GM10847 (cell line): Measurements from ENCODE around the gene SLC6A15.

Experiments used
- POLR2A ChIP-seq: IDR thresholded peaks from 2 replicates; pipeline ENCODE4 v1.6.1; 2011; ENCODE audit not compliant: insufficient read length; ENCODE audit errors: extremely low read depth

The SLC6A15 gene

DNA sequence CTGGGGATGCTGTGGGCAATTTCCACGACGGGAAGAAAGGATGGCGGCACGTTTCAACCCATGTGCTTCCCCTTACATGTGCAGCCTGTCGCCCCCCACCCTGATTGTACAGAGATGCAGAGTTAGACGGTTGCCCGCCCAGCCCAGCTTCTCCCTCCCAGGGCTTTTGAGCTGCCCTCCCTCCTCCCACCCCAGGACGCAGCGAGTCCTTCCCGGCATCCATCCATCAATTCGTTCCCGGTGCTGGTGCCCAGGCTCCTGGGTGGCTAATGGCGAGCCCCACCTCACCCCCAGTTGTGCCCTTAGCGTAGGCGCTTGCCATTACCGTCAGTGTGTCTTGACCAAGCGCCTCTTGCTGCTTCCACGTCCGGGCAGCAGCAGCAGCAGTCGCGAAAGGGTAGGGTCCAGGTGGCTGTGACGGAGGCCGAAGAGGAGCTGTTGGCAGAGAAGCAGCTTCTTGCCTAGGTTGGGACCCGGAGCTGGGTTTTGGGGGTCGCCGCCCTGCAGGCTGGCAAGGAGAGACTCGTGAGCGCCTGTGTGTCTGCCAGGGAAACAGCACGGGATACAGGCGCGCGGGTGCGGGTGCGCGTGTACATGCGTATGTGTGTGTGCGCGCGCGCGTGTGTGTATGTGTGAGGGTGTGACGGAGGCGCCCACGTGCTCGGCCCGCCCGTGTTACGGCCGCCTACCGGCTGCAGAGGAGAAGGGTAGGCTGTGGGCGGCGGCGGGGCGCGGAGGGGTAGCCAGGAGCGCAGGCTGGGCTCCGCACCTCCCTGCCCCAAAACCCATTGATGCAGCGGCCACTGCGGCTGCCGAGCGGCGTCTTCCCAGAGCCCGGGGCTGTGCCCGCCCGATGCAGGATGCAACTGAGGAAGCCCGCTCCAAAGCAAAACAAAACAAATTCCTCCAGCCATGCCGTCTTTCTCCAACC lies at the start of gene SLC6A15:
Gene SLC6A15 (minus strand): TSS at position 602 of the 931 bp plus-strand sequence. CDS start 20,679 bp downstream, outside the sequence.
- TF ChIP-seq POLR2A = no peak

DNA sequence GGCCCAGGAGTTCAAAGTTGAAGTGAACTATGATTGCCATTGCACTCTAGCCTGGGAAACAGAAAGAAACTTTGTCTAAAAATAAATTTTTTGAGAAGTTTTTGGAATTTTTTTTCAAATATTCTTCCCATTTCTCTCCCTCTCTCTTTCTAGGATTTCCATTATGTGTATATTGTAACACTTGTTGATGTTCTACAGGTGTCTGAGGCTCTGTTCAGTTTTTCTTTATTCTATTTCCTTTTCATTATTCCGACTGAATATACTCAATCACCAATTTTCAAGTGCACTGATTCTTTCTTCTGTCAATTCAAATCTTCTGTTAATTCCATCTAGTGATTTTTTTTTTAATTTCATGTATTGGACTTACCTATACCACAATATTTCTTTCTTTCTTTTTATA lies 48.3 kb upstream of the SLC6A15 start:
- no peak for TF ChIP-seq POLR2A

DNA sequence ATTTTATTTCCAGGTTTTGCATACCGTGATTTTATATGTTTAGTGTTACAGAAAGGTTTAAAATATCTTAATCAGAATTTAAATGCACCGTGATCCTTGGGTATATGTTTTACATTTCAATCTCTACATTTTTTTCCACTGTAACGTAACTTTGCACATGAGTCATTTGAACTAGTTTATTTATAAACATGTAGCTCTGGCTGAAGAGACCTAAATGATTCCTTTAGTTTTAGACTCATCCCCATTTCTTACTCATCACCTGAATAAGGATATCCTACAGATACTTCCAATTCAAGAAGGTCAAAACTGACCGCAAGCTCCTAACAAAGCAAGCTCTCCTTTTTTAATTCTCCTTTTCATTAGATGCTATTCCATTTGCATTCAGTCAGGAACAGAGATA lies 42.7 kb upstream of the SLC6A15 start:
- TF ChIP-seq POLR2A = no peak

DNA sequence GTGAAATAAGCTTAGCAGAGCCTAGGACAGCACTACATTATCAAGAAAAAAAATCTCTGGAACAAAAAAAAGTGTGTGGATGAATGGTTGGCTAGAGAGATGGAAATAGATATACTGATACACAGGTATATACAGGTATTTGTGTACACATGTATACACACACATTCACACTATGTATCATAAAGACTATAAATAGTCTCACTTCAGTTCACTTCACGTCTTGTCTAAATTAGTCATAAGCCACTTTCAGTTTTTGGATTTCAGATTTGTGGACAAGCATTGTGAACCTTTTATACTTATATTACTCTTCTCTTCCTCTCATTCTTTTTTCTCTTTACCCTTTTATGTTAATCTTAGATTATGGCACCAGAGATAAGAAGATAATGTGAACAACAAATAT lies 41.8 kb upstream of the SLC6A15 start:
- no peak for TF ChIP-seq POLR2A

GRCh38 chr12:84950971-84951546 lies 38.5 kb upstream of the SLC6A15 start:
- TF ChIP-seq POLR2A = no peak

DNA sequence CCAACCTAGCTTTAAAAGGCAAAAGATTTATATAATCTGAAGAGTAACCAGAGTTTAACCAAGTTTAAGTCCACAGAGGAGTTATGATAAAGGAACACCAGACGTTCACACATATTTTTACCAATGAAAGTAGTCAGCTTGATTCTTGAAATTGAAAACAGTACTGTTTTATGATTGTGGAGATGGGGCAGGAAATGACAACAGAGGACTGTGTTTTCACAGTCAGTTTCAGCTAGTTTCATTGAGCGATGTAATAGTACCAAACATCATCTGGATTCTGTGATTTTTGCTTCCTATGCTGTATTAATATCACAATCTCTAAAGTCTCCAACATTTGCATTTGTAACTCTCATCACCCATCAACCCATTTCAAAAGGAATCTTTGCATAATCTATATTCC lies 34.2 kb upstream of the SLC6A15 start:
- no peak for TF ChIP-seq POLR2A

- no peak for TF ChIP-seq POLR2A
These were observed 24.8 kb upstream of the SLC6A15 start for GRCh38 chr12:84937415-84937814.

DNA sequence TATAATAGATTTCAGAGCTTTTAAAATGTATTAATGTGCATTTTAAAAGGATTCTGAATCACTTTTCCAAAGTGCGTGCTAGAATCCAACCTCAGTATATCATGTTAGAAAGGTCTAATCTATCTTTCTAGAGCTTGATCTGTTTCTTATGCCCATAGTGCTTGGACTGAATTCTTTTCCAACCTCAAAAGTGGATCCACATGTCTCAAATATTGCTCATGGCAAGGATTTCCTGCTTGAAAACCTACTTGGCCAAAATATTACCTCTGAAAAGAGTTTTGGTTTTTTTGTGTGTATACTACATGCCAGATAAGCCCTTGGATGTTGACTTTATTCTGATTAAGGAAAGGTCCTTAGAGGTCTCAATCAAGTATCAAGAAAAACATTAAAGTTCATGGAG lies 16.9 kb upstream of the SLC6A15 start:
- no peak for TF ChIP-seq POLR2A

GRCh38 chr12:84924981-84925380 lies 12.4 kb upstream of the SLC6A15 start:
- no peak for TF ChIP-seq POLR2A

GRCh38 chr12:84922693-84923092 lies 10.1 kb upstream of the SLC6A15 start:
- no peak for TF ChIP-seq POLR2A

DNA sequence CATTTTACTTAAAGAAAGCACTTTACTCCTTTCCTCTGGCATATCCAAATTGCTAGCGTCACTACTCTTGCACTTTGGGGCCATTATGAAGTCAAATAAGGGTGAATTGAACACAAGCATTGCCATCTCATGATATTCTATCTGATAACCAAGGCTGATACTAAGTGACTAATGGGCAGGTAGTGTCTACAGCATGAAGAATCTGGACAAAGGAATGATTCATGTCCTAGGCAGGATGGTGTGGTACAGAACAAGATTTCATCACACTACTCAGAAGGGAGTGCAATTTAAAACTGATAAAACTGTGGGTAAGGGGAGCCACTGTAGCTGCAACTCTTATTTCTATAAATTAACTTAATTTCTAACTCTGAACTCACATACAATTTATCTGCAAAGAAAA lies 7.7 kb upstream of the SLC6A15 start:
- no peak for TF ChIP-seq POLR2A

DNA sequence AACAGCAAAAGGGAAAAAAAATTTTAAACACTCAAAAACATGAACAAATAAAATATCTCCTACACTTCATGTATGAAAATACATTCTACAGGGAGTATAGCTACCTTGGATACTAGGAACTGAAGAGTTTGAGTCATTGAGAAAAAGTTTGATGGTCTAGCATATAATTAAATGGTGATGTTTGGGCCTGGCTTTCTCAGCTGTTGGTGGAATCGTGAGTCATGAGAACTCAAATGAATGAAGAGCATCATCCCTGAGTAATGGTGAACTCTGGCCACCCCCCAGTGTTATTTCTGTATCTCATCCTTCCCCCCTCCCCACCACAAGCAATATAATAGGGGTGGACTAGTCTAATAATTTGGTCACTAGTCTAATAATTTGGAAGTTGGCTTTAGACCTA lies 6.7 kb upstream of the SLC6A15 start:
- TF ChIP-seq POLR2A = no peak

DNA sequence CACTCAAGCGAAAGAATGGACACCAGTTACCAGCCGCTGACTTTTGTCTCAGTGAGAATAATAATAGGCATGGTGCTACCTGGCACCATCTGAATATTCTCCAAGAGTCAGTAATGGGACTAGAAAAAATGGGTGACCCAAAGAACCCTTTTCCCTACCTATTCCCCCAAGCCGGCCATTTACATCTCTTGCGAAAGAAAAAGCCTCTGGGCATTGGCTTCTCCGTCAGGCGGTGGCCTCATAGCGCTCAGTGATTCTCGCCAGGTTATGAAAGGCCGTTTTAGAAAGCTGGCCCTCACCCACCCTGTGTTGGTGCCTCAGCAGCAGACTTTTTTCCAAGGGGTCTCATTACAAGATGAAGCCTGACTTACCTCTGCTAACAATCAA lies 523 bp upstream of the SLC6A15 start:
- TF ChIP-seq POLR2A = no peak

- TF ChIP-seq POLR2A = no peak
These were observed 1.1 kb downstream of the SLC6A15 start for GRCh38 chr12:84911271-84912197.

DNA sequence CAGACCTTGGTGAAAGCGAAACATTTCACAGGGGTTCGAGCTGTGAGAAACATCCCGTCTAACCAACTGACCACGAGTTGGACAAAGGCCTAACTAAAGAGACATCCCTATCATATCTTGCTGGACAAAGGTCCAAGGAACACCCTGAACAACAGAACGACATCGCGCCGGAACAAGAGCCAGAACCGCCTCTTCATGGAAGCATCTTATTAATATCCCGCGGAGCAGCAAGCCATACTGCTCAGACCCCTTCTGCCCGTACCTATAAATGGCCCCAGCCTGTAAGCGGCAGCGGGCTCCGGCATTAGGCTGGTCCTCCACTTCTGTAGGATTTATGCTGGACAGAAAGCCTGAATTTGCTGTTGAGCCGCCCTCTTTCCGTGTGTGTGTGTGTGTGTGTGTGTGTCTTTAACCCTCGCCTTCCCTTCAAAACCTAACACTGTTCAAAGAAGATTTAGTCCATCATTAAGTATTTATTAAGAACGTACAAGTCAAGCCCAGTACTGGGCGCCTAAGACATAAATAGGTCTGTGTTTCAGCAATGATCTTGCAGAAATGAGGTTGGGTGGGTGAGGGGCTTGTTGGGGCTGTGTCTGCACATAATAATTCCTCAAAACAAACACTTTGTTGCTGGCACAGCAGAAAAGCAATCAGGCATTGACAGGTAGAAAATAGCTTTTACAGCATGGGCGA lies 1.9 kb downstream of the SLC6A15 start:
- TF ChIP-seq POLR2A = no peak
